ENCODE results near the gene COG8.
A peak's percentile ranks its signal among the peaks of the same experiment; 100 is the strongest.
"Not testable (repeated sequence)": the region's sequence is repeated elsewhere in the genome, so short reads cannot be mapped to it uniquely, and the experiment has no call there.

Gene COG8

DNA sequence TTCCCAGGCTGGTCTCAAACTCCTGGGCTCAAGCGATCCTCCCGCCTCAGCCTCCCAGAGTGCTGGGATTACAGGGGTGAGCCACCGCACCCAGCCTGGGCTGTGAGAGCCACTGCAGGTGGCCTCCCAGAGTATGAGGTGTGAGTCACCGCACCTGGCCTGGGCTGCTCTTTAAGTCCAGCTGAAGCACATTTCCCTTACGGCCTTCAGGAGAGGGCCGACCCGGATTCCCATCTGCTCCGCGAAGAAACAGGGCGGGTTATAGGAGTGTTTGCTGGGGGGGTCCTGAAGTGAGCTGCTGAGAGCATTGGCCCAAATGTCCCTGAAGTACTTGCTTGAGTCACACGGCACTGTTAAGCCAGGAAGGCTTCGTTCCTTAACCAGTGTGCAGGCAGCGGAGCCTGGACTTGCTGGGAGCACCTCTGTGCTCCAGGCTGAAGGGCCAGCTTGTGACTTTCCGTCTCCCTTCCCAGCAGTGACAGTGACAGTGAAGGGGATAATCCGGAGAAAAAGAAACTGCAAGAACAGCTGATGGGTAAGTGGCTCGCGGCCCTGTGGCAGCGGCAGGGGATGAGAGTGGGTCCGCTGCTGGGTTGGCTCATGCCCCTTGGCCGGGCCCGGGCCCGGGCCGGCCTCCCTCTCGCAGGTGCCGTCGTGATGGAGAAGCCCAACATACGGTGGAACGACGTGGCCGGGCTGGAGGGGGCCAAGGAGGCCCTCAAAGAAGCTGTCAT, 21.0 kb downstream of the COG8 start:
- DNase-seq, result no peak

- DNase-seq, result no peak
These were observed 22.7 kb downstream of the COG8 start for GRCh38 chr16:69316595-69317034.

- DNase-seq, result no peak
These were observed 23.7 kb downstream of the COG8 start for GRCh38 chr16:69315486-69316311.

DNA sequence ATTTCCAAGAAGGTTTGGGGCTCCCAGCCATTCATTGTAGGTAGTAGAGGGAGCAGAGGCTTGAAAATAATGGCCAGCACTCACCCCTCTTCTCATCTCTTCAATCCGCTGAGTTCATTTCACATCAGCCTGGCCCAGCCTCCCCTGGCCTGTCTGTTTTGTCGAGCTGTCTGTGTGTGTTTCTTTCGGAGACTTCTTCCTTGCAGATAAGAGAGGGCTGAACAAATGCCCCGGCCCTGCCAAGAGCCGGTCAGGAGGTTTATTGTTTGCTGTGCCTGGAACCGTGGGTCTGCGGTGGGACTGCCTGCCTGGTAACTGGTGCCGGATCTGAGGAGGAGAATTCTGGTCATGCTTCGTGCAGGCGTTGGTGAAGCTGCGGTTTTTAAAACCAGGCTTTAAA, 24.8 kb downstream of the COG8 start:
- DNase-seq, result no peak

- no peak for DNase-seq
These were observed 25.9 kb downstream of the COG8 start for GRCh38 chr16:69313469-69313868.

GRCh38 chr16:69311533-69312387, 27.6 kb downstream of the COG8 start:
- DNase-seq, result peak; percentile 31

GRCh38 chr16:69310653-69311532, 28.5 kb downstream of the COG8 start, which contains the start of gene VPS4A:
Gene VPS4A (plus strand): TSS chr16:69311350. CDS start chr16:69311512, 162 bp downstream.
- peak; percentile 98 for DNase-seq

DNA sequence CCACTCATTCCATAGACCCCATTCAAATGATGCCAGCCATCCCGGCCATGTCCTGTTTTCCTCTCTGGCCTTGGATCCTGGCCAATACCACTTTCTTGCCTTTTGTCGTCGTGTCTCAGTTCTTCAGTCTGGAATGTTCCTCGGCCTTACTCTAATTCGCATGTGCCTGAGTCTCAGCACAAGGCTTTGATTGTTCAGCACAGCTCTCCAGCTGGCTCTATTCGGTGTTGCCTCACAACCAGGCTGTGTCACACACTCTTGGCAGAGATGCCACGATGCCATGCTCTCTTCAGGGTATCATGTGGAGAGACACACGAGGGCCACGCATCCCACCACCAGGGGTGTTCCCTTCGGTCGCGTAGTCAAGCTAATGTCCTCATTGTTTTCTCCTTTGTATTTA, 30.0 kb downstream of the COG8 start:
- no peak for DNase-seq

DNA sequence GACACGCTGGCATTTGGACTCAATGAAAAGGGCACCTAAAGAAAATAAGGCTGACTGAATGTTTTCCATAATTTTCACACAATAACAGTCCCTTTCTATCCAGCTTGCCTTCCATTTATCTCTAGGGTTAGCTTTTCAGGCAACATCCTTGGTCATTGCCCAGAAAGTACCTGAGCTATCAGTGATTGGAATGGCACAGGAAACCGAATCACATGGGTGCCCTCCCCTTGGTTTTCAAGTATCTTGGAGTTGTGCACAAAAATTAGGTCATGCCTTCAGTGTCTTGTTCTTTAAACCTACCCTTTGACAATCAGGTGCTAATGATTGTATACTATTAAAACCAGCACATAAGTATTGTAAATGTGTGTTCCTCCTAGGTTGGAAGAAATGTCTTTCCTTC, 31.5 kb downstream of the COG8 start:
- DNase-seq, result no peak

DNA sequence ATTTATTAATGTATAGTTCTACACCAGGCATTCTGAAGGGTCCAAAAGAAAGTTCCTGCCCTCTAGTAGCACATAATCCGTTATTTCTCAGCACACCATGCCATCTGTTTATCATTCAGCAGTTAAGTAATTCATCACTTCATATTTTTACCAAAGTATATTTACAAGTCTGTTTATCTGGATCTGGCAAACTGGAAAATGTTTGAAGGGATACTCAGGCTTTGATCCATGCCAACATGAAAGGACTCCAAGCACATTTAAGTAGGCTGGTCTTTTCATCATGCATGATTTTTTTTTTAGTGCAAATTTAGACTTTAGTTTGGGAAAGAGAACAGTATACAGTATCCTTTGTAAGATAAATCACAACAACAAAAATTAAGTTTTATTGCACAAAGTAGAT, 32.3 kb downstream of the COG8 start:
- no peak for DNase-seq

GRCh38 chr16:69306031-69306430, 33.3 kb downstream of the COG8 start:
- no peak for DNase-seq

- no peak for DNase-seq
These were observed 37.1 kb downstream of the COG8 start for GRCh38 chr16:69302301-69302700.

DNA sequence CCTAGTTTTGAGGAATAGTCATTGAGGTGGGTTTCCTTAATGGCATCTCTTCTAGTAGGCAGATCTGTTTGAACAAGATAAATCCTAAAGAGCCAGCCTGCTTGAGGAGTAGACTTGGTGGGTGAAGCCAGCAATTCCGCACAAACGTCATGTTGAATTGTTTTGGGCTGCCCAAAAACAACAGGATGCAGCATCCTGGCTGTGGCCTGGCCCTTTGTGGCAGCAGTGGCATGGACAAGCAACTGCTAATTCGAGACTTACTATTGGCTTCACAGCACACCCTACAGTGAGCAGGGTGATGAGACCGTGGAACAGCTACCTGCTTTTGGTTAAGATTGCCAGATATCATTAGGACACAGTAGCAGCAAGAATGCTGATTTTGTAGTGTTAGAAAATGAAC, 37.5 kb downstream of the COG8 start:
- no peak for DNase-seq

DNA sequence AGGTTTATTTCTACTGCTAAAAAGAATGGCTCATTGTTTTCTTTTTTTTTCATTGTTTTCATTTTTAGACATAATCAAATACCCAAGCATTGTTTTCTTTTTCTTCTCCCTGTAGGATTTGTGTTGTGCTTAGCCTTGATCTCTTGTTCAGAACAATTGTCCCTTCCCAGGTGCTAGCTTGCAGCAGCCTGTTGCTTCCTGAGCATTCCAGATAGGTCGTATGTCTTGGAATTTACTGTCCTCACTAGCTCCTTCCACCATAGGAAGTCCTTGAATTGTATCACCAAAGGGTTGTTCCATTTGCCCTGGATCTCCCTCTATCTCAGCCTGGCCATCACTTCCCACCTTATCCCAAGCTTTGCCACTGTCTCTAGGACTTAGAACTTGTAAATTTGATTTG, 38.2 kb downstream of the COG8 start:
- no peak for DNase-seq

GRCh38 chr16:69298261-69298660, 41.1 kb downstream of the COG8 start:
- no peak for DNase-seq

DNA sequence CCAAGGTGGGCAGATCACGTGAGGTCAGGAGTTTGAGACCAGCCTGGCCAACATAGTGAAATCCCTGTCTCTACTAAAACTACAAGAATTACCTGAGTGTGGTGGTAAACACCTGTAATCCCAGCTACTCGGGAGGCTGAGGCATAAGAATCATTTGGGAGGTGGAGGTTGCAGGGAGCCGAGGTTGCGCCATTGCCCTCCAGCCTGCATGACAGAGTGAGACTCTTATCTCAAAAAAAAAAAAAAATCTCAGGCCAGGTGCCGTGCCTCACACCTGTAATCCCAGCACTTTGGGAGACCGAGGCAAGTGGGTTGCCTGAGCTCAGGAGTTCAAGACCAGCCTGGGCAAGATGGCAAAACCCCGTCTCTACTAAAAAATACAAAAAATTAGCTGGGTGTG, 42.6 kb downstream of the COG8 start:
- DNase-seq, result not testable (repeated sequence)

- DNase-seq, result no peak
These were observed 45.3 kb downstream of the COG8 start for GRCh38 chr16:69294051-69294450.

DNA sequence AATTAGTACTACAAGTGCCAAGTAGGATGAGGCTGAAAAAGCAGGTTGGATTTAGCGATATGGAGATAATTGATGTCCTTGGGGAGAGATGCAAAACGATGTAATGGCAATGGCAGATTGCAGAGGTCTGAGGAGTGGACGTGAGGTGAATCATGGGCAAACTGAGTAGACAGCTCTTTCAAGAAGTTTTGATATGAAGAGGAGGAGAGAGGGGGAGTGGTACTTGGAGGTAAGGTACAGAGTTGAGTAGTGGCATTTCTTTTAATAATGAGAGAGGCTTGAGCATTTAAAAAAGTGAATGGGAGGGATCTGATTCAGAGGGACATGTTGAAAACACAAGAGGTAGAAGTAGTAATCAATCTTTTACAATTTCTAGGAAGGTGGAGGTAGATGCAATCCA, 46.0 kb downstream of the COG8 start:
- no peak for DNase-seq

GRCh38 chr16:69291657-69292056, 47.7 kb downstream of the COG8 start:
- not testable (repeated sequence) for DNase-seq

GRCh38 chr16:69286941-69287713, 52.2 kb downstream of the COG8 start:
- DNase-seq, result peak; percentile 40

GRCh38 chr16:69285240-69285639, 54.1 kb downstream of the COG8 start:
- DNase-seq, result no peak
